Inflammatory macrophage (primary cell): ENCODE results near the gene TBC1D10B.
A peak's percentile ranks its signal among the peaks of the same experiment; 100 is the strongest.
"Not testable (repeated sequence)": the region's sequence is repeated elsewhere in the genome, so short reads cannot be mapped to it uniquely, and the experiment has no call there.

Experiments
- DNase-seq, 2 donors: peaks; one replicate each; pipeline ENCODE4 v3.0.0-alpha.2; 2020 to 2022

The TBC1D10B gene

GRCh38 chr16:30354423-30355143 is 15.7 kb downstream of the TBC1D10B start:
- DNase-seq: peak; percentile 58 to 86

- DNase-seq: no peak
Measured at GRCh38 chr16:30353438-30354129, 16.7 kb downstream of the TBC1D10B start.

GRCh38 chr16:30352488-30353401 is 17.5 kb downstream of the TBC1D10B start:
- no peak for DNase-seq

GRCh38 chr16:30351586-30352419 is 18.5 kb downstream of the TBC1D10B start:
- no peak for DNase-seq

- no peak for DNase-seq
Measured at GRCh38 chr16:30351001-30351441, 19.3 kb downstream of the TBC1D10B start.

- no peak for DNase-seq
Measured at GRCh38 chr16:30350134-30350871, 20.0 kb downstream of the TBC1D10B start.

GRCh38 chr16:30349675-30350074 is 20.6 kb downstream of the TBC1D10B start:
- no peak for DNase-seq

GRCh38 chr16:30348929-30349328 is 21.4 kb downstream of the TBC1D10B start:
- DNase-seq: no peak

- no peak for DNase-seq
Measured at GRCh38 chr16:30348113-30348512, 22.2 kb downstream of the TBC1D10B start.

GRCh38 chr16:30346286-30346685 is 24.0 kb downstream of the TBC1D10B start:
- DNase-seq: no peak

GRCh38 chr16:30343491-30343820 is 26.8 kb downstream of the TBC1D10B start:
- DNase-seq: not testable (repeated sequence)

- DNase-seq: no peak
Measured at GRCh38 chr16:30342751-30343490, 27.4 kb downstream of the TBC1D10B start.

GRCh38 chr16:30341971-30342370 is 28.3 kb downstream of the TBC1D10B start:
- DNase-seq: not testable (repeated sequence)

GRCh38 chr16:30340621-30341020 is 29.7 kb downstream of the TBC1D10B start:
- DNase-seq: no peak

- DNase-seq: not testable (repeated sequence)
Measured at GRCh38 chr16:30338715-30339114, 31.6 kb downstream of the TBC1D10B start.

- not testable (repeated sequence) for DNase-seq
Measured at GRCh38 chr16:30337964-30338357, 32.3 kb downstream of the TBC1D10B start.

GRCh38 chr16:30335598-30336474 is 34.5 kb downstream of the TBC1D10B start:
- no peak for DNase-seq

- peak; percentile 78 to 81 for DNase-seq
Measured at GRCh38 chr16:30335028-30335597, 35.2 kb downstream of the TBC1D10B start.

GRCh38 chr16:30334473-30334989 is 35.8 kb downstream of the TBC1D10B start:
- DNase-seq: peak; percentile 80 to 90
